ENCODE data around the gene FMN1.

The FMN1 gene

DNA sequence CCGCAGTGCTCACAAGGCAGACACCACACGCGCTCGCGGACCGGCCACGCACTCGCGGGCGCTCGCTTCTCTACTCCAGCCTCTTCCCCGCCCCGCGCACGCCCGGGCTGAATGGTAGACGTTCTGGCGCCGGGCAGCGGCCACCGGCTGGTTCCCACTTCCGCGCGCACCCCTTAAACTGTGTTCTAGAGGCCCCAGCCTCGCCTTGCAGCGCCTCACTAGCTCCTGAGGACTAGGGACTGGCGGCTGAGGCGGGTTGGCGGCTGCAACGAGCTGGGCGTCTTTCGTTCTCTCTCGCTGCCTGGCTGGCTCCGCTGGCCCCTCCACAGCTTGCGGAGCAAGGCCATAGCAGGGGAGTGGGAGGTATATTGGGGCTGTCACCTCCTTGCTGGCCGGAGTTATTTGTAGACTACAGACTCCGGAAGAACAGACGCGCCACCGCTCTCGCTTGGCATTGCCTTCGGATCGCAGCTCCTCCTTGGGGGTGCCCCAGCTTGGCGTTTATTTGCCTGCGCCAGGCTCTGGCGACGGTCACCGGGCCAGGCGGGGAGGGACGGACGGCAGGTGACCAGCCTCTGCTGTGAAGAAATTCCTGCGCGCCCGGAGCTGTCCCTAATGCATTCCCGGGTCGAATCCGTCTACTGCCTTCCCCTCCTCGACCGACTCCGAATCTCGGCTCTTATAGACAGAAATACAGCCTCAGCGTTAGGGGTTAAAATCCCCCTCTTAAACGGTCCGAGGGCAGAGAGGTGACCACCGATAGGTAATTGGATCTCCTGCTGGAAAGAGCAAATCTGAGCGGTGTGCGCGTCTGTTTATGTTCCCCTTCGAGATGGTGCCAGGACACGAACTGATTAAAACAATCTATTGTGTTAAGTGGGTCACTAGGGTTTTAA is 475.4 kb downstream of the FMN1 start:
- DNase-seq (ENCODE audit: low read depth), result no peak

DNA sequence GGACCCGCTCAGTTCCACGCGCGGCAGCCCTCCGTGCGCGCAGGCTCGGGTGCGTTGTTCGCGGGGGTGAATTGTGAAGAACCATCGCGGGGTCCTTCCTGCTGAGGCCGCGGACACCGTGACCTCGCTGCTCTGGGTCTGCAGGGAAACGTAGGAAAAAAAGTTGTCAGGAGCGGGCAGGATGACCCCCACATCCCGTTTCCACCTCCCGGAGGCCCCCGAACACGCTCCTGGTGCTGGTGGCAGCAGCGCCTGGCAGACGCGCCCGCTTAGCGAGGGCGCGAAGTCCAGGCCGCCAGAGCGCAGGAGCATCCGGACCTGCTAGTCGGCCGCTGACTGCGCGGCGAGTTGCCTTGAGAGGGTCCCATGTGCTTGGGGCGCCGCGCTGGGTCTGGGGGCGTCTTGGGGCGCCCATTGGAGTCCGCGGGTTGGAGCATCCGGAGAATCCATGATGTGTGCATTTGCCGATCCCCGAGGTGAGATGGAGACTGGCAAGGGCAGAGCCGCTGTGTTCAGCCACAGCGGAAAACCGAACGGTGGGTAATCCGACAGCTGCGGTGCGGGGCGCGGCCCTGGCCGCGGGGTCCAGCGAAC is 476.2 kb downstream of the FMN1 start:
- no peak for DNase-seq (ENCODE audit: low read depth)

DNA sequence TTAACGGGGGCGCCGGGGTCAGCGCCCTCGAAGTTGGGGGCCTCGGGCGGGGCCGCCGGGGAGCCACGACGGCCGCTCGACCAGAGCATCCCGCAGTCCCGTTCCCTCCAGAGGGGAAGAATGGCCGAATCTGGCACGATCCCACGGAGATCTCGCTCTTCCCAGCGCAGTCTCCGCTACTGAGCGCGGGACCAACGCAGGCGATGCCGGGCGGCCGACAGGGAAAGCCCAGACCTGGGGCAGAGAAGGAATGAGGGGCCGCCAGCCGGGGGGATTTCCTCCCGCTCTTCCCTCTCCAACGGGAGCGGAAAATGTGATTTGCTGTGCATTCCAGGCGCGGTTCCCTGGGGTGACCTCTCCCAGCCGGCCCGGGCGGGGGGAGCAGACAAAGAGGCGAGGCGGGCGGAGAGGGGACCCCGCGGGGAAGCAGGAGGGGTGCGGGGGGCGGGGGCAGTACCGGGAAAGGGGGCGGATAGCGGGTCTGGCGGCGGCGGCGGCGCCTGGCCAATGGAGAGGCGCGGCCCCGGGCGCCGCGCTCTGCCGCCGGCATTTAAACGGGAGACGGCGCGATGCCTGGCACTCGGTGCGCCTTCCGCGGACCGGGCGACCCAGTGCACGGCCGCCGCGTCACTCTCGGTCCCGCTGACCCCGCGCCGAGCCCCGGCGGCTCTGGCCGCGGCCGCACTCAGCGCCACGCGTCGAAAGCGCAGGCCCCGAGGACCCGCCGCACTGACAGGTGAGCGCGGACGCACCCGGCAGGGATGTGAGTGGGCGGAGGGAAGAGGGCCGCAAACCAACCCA is 476.9 kb downstream of the FMN1 start, which contains the start of gene GREM1:
Gene GREM1, plus strand, starts transcription at position 579 of the 801 bp plus-strand sequence. CDS start 12,687 bp downstream, outside the sequence.
- no peak for DNase-seq (ENCODE audit: low read depth)

DNA sequence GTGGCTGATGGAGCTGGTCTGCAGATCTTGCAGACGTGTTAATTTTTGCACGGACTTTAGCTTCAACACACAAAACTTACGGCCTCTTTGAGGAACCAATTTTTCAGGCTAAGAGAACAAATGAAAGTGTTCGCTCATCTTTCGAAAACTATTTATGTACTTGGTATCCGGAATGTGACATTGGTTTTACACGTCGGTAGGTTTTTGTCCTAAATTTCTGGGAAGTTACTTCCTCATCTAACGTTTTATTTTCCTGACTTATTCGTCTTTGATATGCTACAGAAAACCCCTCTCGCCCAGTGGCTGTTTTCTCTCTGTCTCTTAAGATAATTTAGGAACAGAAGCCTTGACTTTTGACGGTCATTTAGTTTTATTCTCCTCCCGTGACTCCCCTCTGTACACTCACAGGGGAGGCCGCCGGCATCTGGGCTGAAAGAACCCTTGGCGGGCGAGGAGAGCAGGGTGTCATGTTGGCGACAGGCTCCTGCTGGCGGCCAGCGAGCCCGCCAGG is 477.5 kb downstream of the FMN1 start:
- DNase-seq (ENCODE audit: low read depth), result no peak

DNA sequence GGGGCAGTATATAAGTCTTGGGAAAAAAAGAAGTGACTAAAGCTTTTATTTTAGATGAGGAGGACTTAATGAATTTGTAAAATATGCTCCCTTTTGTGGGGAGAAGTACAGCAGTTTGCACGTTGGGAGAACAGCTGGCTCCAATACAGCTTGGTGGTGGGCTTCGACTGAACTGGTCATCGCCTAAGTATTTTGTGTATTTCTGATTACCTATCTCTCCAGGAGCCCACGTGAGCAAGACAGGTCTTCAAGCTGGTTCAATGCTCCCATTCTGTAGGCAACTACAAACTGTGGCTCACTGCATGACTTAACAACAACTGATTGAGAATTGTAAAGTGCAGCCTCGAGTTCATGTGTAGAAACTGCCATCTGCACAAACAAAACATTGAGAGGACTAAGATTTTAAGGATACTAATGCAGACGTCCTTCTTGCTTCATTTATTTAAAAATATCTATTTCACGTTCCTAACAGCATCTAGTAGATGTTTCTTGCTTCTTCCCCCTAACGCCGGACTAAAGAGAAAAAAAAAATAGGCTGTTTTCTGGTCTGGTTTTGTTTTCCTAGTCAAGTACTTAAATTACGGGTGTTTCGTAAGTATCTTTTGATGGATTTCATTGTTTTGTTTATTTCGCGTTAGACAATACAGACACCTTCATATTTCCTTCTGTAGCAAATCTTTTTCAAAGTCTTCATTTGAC is 478.1 kb downstream of the FMN1 start:
- DNase-seq (ENCODE audit: low read depth), result no peak

Measured in GM04503 (cell line).